Measurements from ENCODE around the gene FAM210B. TPM values are rescaled to one million over a fixed set of nuclear protein-coding genes. Genes with fewer than 3 reads are reported as not detected.

Gene FAM210B
- total and polyA plus RNA-seq, 10 of the 15 experiments (the other 5 are each of a cell fraction or from before 2014, with no cell fraction given), result 0.13 to 1.4 (median 0.68) TPM

DNA sequence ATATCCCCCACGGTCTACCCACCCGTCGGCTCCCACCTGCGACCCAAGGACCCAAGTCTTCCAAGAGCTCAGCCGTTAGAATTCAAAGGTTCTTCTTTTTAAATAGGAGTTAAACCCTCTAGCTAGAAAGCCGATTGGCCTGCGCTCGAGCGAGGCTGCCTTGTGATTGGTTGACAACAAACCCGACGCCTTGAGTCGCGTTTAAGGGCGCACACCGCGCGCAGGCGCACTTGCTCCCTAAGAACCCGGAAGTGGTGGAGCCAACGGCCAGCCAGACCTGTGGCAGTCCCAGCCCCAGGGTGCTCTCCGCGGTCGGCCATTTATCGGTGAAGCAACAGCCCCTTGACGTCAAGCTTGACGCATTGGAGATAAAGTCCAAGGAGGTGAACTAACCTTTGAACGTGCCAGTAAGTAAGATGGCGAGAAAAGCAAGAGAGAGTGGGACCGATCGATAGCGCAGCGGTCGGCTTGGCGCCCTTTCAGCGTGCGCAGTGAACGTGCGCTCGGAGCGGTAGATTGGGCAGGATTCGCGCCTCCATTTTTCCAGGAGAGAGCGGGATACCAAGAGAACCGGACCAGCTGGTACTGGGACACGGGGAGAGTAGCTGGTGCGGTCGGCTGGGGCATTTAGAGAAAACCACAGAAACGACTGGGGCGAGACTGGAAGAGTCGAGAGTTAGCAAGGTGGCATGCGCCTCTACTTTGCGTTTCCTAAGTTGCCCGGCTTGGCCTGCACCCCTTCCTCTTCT is 33.5 kb downstream of the FAM210B start, which contains the start of the genes AURKA and CSTF1 (continued):
- TF ChIP-seq CBX5 (IDR thresholded peaks at IDR 0.05; ENCODE audit: low read depth) (no peak), MTA2 (IDR thresholded peaks at IDR 0.05; ENCODE audit: low read depth) (peak; percentile 32; the same call in 1 of the 2 replicates), NR2C2 (IDR thresholded peaks at IDR 0.05; ENCODE audit: borderline replicate concordance, control insufficient read depth, insufficient read length, low read depth) (peak; percentile 97), LARP7 (IDR thresholded peaks at IDR 0.05) (peak; percentile 75; the same call in 1 of the 2 replicates), SUPT20H (IDR thresholded peaks at IDR 0.05; ENCODE audit: borderline replicate concordance, control insufficient read depth, low read depth, low read length) (no peak), GATAD2B (conservative IDR thresholded peaks at IDR 0.05; ENCODE audit: low read depth) (0 out of 2 replicates have a peak, but pooled peaks have one; percentile 64), BCL11A (IDR thresholded peaks at IDR 0.05; ENCODE audit: low read depth, low read length) (no peak), RUNX3 (IDR thresholded peaks at IDR 0.05; ENCODE audit: low read length) (peak; percentile 67), IKZF1 (conservative IDR thresholded peaks at IDR 0.05) (peak; percentile 98), NBN (IDR thresholded peaks at IDR 0.05) (peak; percentile 81; the same call in 1 of the 2 replicates), SMC3 (IDR thresholded peaks at IDR 0.05; ENCODE audit: borderline replicate concordance, low read length) (no peak), POLR2A (IDR thresholded peaks at IDR 0.05; ENCODE audit: low read depth, low read length) (peak; percentile 82), JUNB (IDR thresholded peaks at IDR 0.05) (no peak; the same call in 1 of the 2 replicates), CHD4 (IDR thresholded peaks at IDR 0.05) (no peak), MYC (IDR thresholded peaks at IDR 0.05; ENCODE audit: insufficient read depth, insufficient read length, insufficient replicate concordance, low read length, severe bottlenecking) (peak; percentile 86), CBFB (IDR thresholded peaks at IDR 0.05; ENCODE audit: low read depth) (peak; percentile 58; the same call in 1 of the 2 replicates)
- TF ChIP-seq, protein P1, sequence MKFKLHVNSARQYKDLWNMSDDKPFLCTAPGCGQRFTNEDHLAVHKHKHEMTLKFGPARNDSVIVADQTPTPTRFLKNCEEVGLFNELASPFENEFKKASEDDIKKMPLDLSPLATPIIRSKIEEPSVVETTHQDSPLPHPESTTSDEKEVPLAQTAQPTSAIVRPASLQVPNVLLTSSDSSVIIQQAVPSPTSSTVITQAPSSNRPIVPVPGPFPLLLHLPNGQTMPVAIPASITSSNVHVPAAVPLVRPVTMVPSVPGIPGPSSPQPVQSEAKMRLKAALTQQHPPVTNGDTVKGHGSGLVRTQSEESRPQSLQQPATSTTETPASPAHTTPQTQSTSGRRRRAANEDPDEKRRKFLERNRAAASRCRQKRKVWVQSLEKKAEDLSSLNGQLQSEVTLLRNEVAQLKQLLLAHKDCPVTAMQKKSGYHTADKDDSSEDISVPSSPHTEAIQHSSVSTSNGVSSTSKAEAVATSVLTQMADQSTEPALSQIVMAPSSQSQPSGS (IDR thresholded peaks at IDR 0.05; ENCODE audit: low read length), result no peak
- TF ChIP-seq, protein P2, sequence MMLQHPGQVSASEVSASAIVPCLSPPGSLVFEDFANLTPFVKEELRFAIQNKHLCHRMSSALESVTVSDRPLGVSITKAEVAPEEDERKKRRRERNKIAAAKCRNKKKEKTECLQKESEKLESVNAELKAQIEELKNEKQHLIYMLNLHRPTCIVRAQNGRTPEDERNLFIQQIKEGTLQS (IDR thresholded peaks at IDR 0.05; ENCODE audit: borderline replicate concordance, extremely low read depth, low read depth, low read length), result no peak
- TF ChIP-seq, protein P3, sequence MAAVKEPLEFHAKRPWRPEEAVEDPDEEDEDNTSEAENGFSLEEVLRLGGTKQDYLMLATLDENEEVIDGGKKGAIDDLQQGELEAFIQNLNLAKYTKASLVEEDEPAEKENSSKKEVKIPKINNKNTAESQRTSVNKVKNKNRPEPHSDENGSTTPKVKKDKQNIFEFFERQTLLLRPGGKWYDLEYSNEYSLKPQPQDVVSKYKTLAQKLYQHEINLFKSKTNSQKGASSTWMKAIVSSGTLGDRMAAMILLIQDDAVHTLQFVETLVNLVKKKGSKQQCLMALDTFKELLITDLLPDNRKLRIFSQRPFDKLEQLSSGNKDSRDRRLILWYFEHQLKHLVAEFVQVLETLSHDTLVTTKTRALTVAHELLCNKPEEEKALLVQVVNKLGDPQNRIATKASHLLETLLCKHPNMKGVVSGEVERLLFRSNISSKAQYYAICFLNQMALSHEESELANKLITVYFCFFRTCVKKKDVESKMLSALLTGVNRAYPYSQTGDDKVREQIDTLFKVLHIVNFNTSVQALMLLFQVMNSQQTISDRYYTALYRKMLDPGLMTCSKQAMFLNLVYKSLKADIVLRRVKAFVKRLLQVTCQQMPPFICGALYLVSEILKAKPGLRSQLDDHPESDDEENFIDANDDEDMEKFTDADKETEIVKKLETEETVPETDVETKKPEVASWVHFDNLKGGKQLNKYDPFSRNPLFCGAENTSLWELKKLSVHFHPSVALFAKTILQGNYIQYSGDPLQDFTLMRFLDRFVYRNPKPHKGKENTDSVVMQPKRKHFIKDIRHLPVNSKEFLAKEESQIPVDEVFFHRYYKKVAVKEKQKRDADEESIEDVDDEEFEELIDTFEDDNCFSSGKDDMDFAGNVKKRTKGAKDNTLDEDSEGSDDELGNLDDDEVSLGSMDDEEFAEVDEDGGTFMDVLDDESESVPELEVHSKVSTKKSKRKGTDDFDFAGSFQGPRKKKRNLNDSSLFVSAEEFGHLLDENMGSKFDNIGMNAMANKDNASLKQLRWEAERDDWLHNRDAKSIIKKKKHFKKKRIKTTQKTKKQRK (IDR thresholded peaks at IDR 0.05; ENCODE audit: low read depth, low read length), result peak; percentile 59
- TF ChIP-seq, protein P4, sequence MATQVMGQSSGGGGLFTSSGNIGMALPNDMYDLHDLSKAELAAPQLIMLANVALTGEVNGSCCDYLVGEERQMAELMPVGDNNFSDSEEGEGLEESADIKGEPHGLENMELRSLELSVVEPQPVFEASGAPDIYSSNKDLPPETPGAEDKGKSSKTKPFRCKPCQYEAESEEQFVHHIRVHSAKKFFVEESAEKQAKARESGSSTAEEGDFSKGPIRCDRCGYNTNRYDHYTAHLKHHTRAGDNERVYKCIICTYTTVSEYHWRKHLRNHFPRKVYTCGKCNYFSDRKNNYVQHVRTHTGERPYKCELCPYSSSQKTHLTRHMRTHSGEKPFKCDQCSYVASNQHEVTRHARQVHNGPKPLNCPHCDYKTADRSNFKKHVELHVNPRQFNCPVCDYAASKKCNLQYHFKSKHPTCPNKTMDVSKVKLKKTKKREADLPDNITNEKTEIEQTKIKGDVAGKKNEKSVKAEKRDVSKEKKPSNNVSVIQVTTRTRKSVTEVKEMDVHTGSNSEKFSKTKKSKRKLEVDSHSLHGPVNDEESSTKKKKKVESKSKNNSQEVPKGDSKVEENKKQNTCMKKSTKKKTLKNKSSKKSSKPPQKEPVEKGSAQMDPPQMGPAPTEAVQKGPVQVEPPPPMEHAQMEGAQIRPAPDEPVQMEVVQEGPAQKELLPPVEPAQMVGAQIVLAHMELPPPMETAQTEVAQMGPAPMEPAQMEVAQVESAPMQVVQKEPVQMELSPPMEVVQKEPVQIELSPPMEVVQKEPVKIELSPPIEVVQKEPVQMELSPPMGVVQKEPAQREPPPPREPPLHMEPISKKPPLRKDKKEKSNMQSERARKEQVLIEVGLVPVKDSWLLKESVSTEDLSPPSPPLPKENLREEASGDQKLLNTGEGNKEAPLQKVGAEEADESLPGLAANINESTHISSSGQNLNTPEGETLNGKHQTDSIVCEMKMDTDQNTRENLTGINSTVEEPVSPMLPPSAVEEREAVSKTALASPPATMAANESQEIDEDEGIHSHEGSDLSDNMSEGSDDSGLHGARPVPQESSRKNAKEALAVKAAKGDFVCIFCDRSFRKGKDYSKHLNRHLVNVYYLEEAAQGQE (IDR thresholded peaks at IDR 0.05; ENCODE audit: low read depth, low read length), result no peak
- TF ChIP-seq, protein P5, sequence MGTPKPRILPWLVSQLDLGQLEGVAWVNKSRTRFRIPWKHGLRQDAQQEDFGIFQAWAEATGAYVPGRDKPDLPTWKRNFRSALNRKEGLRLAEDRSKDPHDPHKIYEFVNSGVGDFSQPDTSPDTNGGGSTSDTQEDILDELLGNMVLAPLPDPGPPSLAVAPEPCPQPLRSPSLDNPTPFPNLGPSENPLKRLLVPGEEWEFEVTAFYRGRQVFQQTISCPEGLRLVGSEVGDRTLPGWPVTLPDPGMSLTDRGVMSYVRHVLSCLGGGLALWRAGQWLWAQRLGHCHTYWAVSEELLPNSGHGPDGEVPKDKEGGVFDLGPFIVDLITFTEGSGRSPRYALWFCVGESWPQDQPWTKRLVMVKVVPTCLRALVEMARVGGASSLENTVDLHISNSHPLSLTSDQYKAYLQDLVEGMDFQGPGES (IDR thresholded peaks at IDR 0.05), result 0 out of 2 replicates have a peak, but pooled peaks have one; percentile 50
